G401 (cell line): Measurements from ENCODE around the gene C11orf24. TPM values are rescaled to one million over a fixed set of nuclear protein-coding genes. Genes with fewer than 3 reads are reported as not detected.

Experiments used
- DNase-seq: peaks from one replicate; pipeline ENCODE4 v3.0.0-alpha.2; 2015; ENCODE audit warnings: low spot score
- in situ Hi-C: cut with HindIII; loops from 2 replicates; pipeline ENCODE4 v1.10.0; 2016; ENCODE audit warnings: low sequenced_read_pairs, mixed read lengths
- total RNA-seq: library from RNA; depleted of rRNA; stranded (reverse); fragments of >200 nt; shearing (Covaris generic); gene quantifications from 2 replicates; pipeline ENCODE4 v1.2.3, GENCODE V29; 2014; rRNA removed

C11orf24 gene
- total RNA-seq, 1 experiment from 2014 or later = 17.4 TPM

GRCh38 chr11:68214173-68215086 lies 57.3 kb downstream of the C11orf24 start:
- in situ Hi-C loops = no loop called here
- no peak for DNase-seq

DNA sequence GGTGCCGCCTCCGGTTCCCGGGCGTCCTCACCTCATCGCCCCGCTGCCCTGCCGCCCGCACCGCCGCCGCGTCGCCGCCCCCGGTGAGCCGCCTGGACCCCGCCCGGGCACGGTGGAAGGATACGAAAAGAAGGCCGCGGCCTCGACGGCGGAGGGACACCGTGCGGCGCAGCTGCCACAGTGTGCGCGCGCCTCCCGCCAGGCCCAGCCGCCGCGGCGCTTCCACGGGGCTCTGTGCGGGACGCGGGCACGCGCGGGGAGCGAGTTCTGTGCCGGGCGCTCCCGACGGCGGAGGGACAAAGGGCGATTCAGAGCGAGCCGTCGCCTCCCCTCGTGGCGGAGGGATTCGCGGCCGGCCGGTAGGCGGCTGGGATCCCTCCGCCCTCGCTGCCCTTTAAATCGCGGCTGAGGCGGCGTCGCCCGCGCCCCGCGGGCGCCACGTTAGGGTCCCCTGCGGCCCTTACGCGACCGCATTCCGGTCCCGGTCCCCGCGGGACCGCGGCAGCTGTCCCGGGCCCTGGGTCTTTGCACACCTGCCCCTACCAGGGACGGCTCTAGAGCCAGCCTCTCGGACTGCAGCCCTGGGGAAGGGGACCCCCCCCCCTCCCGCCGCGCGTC lies 58.1 kb downstream of the C11orf24 start:
- in situ Hi-C loops = no loop called here
- peak; percentile 82 for DNase-seq

DNA sequence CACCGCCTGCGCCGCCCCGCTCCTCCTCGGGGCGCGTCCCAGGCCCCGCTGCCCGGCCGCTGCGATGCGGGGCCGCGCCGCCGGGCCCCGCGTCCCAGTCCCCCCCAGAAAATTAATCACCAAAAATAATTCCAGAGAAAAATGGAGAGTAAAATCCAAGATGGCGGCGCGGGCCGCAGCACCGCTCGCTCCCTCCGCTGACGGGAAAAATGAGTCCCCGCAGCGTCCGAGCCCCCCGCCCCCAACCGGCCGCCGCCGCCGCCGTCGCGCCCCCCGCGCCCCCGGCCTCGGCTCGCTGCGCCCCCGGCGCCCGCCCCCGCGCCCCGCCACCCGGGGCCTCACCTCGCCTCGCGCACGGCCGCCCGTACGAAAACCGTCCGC lies 58.6 kb downstream of the C11orf24 start, which contains the start of gene KMT5B:
Gene KMT5B (minus strand): TSS at position 162 of the 381 bp plus-strand sequence. CDS start 23,220 bp downstream, outside the sequence.
- in situ Hi-C loops = no loop called here
- no peak for DNase-seq

- in situ Hi-C loops = no loop called here
These were observed 59.2 kb downstream of the C11orf24 start for GRCh38 chr11:68212421-68213134.

GRCh38 chr11:68211546-68211945 lies 60.2 kb downstream of the C11orf24 start:
- in situ Hi-C loops = no loop called here

More at GRCh38 chr11:68212421-68213134, 59.2 kb downstream of the C11orf24 start:
- peak; percentile 55 for DNase-seq

More at GRCh38 chr11:68211546-68211945, 60.2 kb downstream of the C11orf24 start:
- DNase-seq = no peak

Other genes with a start within 250 kb of the C11orf24 start
- gene NDUFS8, start 241.3 kb downstream of the C11orf24 start, total RNA-seq = 177 and 212 TPM in 2 replicates
- 9.7 and 9.8 TPM in 2 replicates for gene TCIRG1, start 232.9 kb downstream of the C11orf24 start, total RNA-seq
- gene CHKA, start 150.6 kb downstream of the C11orf24 start, total RNA-seq = 119 and 129 TPM in 2 replicates
- 5.6 and 11.4 TPM in 2 replicates for gene KMT5B, start 58.7 kb downstream of the C11orf24 start, total RNA-seq
- 25.5 and 27.8 TPM in 2 replicates for gene LRP5, start 40.6 kb upstream of the C11orf24 start, total RNA-seq
- 108 and 157 TPM in 2 replicates for gene PPP6R3, start 188.8 kb upstream of the C11orf24 start, total RNA-seq